HepG2 (cell line): ENCODE results near the gene RBM6. TPM values are rescaled to one million over a fixed set of nuclear protein-coding genes. Genes with fewer than 3 reads are reported as not detected.

ENCODE experiments used
- ATAC-seq: fragments of 200-7000 bp; cut with Tn5 transposase; 3 replicates; pipeline ENCODE4 v1.9.1; 2020; ENCODE audit warnings: mild to moderate bottlenecking, moderate library complexity
- BruUV-seq: library from RNA; stranded (reverse); fragments of 400-500 nt; replicated peaks from 2 replicates; lab custom pipeline; 2021; lab: Mats Ljungman, UMichigan
- CTCF ChIA-PET: fragments of 300-600 bp; formaldehyde crosslinking; extraction: SDS; loops from one replicate; lab custom pipeline; 2021; ENCODE audit warnings: low total read pairs, inconsistent platforms, low intra/inter-chr PET ratio; lab: Yijun Ruan, JAX
- POLR2A ChIA-PET: fragments of 350-600 bp; sonication (Branson Sonifier 250); formaldehyde crosslinking; loops from one replicate; lab custom pipeline; 2020; ENCODE audit warnings: antibody characterized with exemption, inconsistent platforms; lab: Yijun Ruan, JAX
- DNase-seq: peaks from one replicate; pipeline ENCODE4 v3.0.0-alpha.2; 2015; ENCODE audit warnings: low spot score
- FAIRE-seq: peaks from 3 replicates; lab custom pipeline; 2011; peaks lifted over from hg19 to GRCh38; lab: Jason Lieb, UNC
- H2AFZ ChIP-seq: one replicate; pipeline ENCODE4 v1.6.1; 2011; ENCODE audit warnings: low read length, inconsistent platforms
- H3K27ac ChIP-seq: fragments of 300-600 bp; 3 replicates; pipeline ENCODE4 v1.8.0; 2011; ENCODE audit warnings: mixed run types, mild to moderate bottlenecking, mixed read lengths, low read length, inconsistent platforms; ENCODE audit not compliant: insufficient read depth; ENCODE audit errors: extremely low read length
- H3K27me3 ChIP-seq, 2 experiments: fragments of 200-600 bp in 1 of 2; 2 replicates in 1 of 2; 3 replicates in 1 of 2; pipeline versions ENCODE4 v1.6.0 to v1.8.0; 2011; ENCODE audit warnings: low read length in 2 of 2, mild to moderate bottlenecking in 2 of 2, moderate library complexity in 2 of 2, inconsistent platforms in 1 of 2; ENCODE audit not compliant: insufficient read depth in 2 of 2, control insufficient read depth in 1 of 2
- H3K36me3 ChIP-seq, 2 experiments: fragments of 200-600 bp in 1 of 2; replicated peaks in 1 of 2; 2 replicates in 1 of 2; 3 replicates in 1 of 2; pipeline versions ENCODE4 v1.5.1 to v1.8.0; 2011; ENCODE audit warnings: low read length in 2 of 2, inconsistent platforms in 1 of 2; ENCODE audit not compliant: insufficient read depth in 2 of 2, control insufficient read depth in 1 of 2
- H3K4me1 ChIP-seq: 2 replicates; pipeline ENCODE4 v1.5.1; 2012; ENCODE audit warnings: low read length, inconsistent platforms; ENCODE audit not compliant: insufficient read depth
- H3K4me2 ChIP-seq: 2 replicates; pipeline ENCODE4 v1.6.0; 2011; ENCODE audit warnings: low read depth, low read length, inconsistent platforms
- H3K4me3 ChIP-seq, 3 experiments: fragments of 200-600 bp in 1 of 3; sonication (generic), shearing (Covaris generic) in 1 of 3; replicated peaks in 1 of 3; 2 replicates each; pipeline ENCODE4 v1.5.1; 2011 to 2016; ENCODE audit warnings: low read length in 3 of 3, inconsistent platforms in 2 of 3, low read depth in 2 of 3, mild to moderate bottlenecking in 2 of 3, control low read depth in 1 of 3, mixed read lengths in 1 of 3; ENCODE audit not compliant: insufficient read depth in 1 of 3
- H3K79me2 ChIP-seq: one replicate; pipeline ENCODE4 v1.6.1; 2011; ENCODE audit warnings: low read length, inconsistent platforms; ENCODE audit not compliant: insufficient read depth
- H3K9ac ChIP-seq: 2 replicates; pipeline ENCODE4 v1.6.0; 2011; ENCODE audit warnings: mild to moderate bottlenecking, low read depth, low read length, inconsistent platforms; ENCODE audit not compliant: insufficient read depth
- H3K9me3 ChIP-seq: 2 replicates; pipeline ENCODE4 v1.5.1; 2012; ENCODE audit warnings: mild to moderate bottlenecking, low read length
- H4K20me1 ChIP-seq: 2 replicates; pipeline ENCODE4 v1.6.0; 2011; ENCODE audit warnings: inconsistent platforms, mild to moderate bottlenecking, low read length, moderate library complexity; ENCODE audit not compliant: insufficient read depth
- AGO1 ChIP-seq: fragments of 200-400 bp; formaldehyde crosslinking; IDR thresholded peaks from 2 replicates; pipeline ENCODE4 v1.6.1; 2017; ENCODE audit warnings: mild to moderate bottlenecking, low read depth, low read length, moderate library complexity; ENCODE audit not compliant: poor library complexity, severe bottlenecking
- ARHGAP35 ChIP-seq: sonication (generic); formaldehyde crosslinking; IDR thresholded peaks from 2 replicates; pipeline ENCODE4 v1.9.0; 2022; ENCODE audit warnings: mild to moderate bottlenecking, inconsistent platforms, moderate library complexity, missing genetic modification reagents, borderline replicate concordance
- GATAD2A ChIP-seq: IDR thresholded peaks from 2 replicates; pipeline ENCODE4 v1.6.1; 2016
- MAFG ChIP-seq: sonication (generic); formaldehyde crosslinking; IDR thresholded peaks from 2 replicates; pipeline ENCODE4 v1.5.1; 2020; ENCODE audit warnings: mild to moderate bottlenecking, missing genetic modification reagents
- NONO ChIP-seq, 2 experiments: fragments of 450-650 bp in 1 of 2; sonication (generic) in 1 of 2; formaldehyde crosslinking in 1 of 2; IDR thresholded peaks in 1 of 2; conservative IDR thresholded peaks in 1 of 2; 2 replicates each; pipeline versions ENCODE4 v1.6.1 to v1.8.0; 2017 to 2022; ENCODE audit warnings: mild to moderate bottlenecking in 1 of 2, missing genetic modification reagents in 1 of 2, moderate library complexity in 1 of 2
- RBAK ChIP-seq: sonication (generic); formaldehyde crosslinking; IDR thresholded peaks from 2 replicates; pipeline ENCODE4 v1.5.1; 2020; ENCODE audit warnings: mild to moderate bottlenecking, missing genetic modification reagents
- RFX3 ChIP-seq: IDR thresholded peaks from 2 replicates; pipeline ENCODE4 v1.6.1; 2016; ENCODE audit warnings: missing biosample characterization, missing genetic modification reagents
- ZMYM3 ChIP-seq: sonication (generic); formaldehyde crosslinking; IDR thresholded peaks from 2 replicates; pipeline ENCODE4 v1.5.1; 2020; ENCODE audit warnings: mild to moderate bottlenecking, missing genetic modification reagents
- ZNF224 ChIP-seq: sonication (generic); formaldehyde crosslinking; IDR thresholded peaks from 2 replicates; pipeline ENCODE4 v1.5.0; 2020; ENCODE audit warnings: mild to moderate bottlenecking, missing genetic modification reagents
- ZNF33B ChIP-seq: sonication (generic); formaldehyde crosslinking; IDR thresholded peaks from 2 replicates; pipeline ENCODE4 v1.5.1; 2020; ENCODE audit warnings: mild to moderate bottlenecking, missing genetic modification reagents
- ZNF430 ChIP-seq: sonication (generic); formaldehyde crosslinking; IDR thresholded peaks from 2 replicates; pipeline ENCODE4 v1.9.0; 2021; ENCODE audit warnings: mild to moderate bottlenecking, missing genetic modification reagents
- ZNF782 ChIP-seq: sonication (generic); formaldehyde crosslinking; IDR thresholded peaks from 2 replicates; pipeline ENCODE4 v1.4.0; 2020; ENCODE audit warnings: missing genetic modification reagents, mild to moderate bottlenecking, borderline replicate concordance
- ZNF878 ChIP-seq: sonication (generic); formaldehyde crosslinking; IDR thresholded peaks from 2 replicates; pipeline ENCODE4 v1.8.1; 2023; ENCODE audit warnings: mild to moderate bottlenecking, missing genetic modification reagents, moderate library complexity
- WGBS: methylation state at CpG from one replicate; pipeline ENCODE4 v1.1.6; 2017; ENCODE audit warnings: low lambda C conversion rate; 5-methylcytosine and 5-hydroxymethylcytosine counted together
- in situ Hi-C: cut with HindIII; loops from 2 replicates; pipeline ENCODE4 v1.10.0; 2017; ENCODE audit warnings: low pct_unique_long_range_greater_than_20kb; ENCODE audit not compliant: extremely low pct_ligation_motif_present
- intact Hi-C: fragments of 100-400 bp; cut with micrococcal nuclease; formaldehyde crosslinking; loops from one replicate; pipeline ENCODE4 v1.10.0; 2022; ENCODE audit not compliant: unreplicated experiment
- polyA plus RNA-seq, 8 experiments: library from polyadenylated mRNA; depleted of rRNA in 3 of 8; stranded (reverse) in 7 of 8; unstranded in 1 of 8; fragments of >200 nt; fragmentation: Illumina TruSeq in 4 of 8; extraction: Trizol in 4 of 8; gene quantifications; 2 replicates each; pipeline versions ENCODE4 v1.2.1 to v1.2.3, GENCODE V29; 2011 to 2016; ENCODE audit warnings: low read depth in 4 of 8, missing spikeins in 1 of 8, mixed read lengths in 1 of 8; ENCODE audit not compliant: insufficient read depth in 1 of 8
- total RNA-seq, 5 experiments: library from RNA; depleted of rRNA; stranded (reverse); fragments of >200 nt; fragmentation: Illumina TruSeq; extraction: Trizol; gene quantifications; 2 replicates each; pipeline ENCODE4 v1.2.3, GENCODE V29; 2016; ENCODE audit warnings: low read depth in 1 of 5
- TF ChIP-seq, protein P1 (sequence below): sonication (generic); formaldehyde crosslinking; IDR thresholded peaks from 2 replicates; pipeline ENCODE4 v1.4.0; 2020; ENCODE audit warnings: missing genetic modification reagents, borderline replicate concordance
- TF ChIP-seq, protein P2 (sequence below): sonication (generic); formaldehyde crosslinking; IDR thresholded peaks from 2 replicates; pipeline ENCODE4 v1.4.0; 2020; ENCODE audit warnings: missing genetic modification reagents

The RBM6 gene
- total and polyA plus RNA-seq, 2 of the 13 experiments (the other 11 are each of a cell fraction or from before 2014, with no cell fraction given), result 72.7 to 86.1 TPM

DNA sequence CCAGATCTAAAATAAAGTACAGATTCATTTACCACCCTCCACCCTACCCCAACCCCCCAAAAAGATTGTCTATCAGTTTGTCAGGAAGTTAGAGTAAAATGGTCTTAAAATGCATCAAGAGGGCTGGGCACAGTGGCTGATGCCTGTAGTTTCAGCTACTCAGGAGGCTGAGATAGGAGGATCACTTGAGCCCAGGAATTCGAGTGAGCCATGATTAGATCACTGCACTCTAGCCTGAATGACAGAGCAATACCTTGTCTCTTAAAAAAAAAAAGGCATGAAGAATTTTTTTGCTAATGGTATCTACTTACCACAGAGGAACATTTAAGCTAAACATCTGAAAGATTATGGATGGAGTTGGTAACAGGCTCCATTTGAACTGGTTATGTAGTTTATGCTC is 71.0 kb downstream of the RBM6 start:
- H3K9ac ChIP-seq, result no peak overlapping the region
- DNase-seq, result no peak
- no peak overlapping the region for H3K27ac ChIP-seq
- H3K4me3 ChIP-seq, result no peak overlapping the region
- FAIRE-seq, result no peak
- ATAC-seq, result no peak
- no TSS peak for BruUV-seq
- no peak overlapping the region for H3K4me2 ChIP-seq
- 88% methylated on average over 1 of the region's 1 CpG for WGBS
- in situ Hi-C loops, result no loop called here
- no peak overlapping the region for H2AFZ ChIP-seq
- CTCF ChIA-PET, result no interaction called here
- TF ChIP-seq, protein P1, sequence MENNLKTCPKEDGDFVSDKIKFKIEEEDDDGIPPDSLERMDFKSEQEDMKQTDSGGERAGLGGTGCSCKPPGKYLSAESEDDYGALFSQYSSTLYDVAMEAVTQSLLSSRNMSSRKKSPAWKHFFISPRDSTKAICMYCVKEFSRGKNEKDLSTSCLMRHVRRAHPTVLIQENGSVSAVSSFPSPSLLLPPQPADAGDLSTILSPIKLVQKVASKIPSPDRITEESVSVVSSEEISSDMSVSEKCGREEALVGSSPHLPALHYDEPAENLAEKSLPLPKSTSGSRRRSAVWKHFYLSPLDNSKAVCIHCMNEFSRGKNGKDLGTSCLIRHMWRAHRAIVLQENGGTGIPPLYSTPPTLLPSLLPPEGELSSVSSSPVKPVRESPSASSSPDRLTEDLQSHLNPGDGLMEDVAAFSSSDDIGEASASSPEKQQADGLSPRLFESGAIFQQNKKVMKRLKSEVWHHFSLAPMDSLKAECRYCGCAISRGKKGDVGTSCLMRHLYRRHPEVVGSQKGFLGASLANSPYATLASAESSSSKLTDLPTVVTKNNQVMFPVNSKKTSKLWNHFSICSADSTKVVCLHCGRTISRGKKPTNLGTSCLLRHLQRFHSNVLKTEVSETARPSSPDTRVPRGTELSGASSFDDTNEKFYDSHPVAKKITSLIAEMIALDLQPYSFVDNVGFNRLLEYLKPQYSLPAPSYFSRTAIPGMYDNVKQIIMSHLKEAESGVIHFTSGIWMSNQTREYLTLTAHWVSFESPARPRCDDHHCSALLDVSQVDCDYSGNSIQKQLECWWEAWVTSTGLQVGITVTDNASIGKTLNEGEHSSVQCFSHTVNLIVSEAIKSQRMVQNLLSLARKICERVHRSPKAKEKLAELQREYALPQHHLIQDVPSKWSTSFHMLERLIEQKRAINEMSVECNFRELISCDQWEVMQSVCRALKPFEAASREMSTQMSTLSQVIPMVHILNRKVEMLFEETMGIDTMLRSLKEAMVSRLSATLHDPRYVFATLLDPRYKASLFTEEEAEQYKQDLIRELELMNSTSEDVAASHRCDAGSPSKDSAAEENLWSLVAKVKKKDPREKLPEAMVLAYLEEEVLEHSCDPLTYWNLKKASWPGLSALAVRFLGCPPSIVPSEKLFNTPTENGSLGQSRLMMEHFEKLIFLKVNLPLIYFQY (CRISPR knock-in tag), result no peak
- TF ChIP-seq, all 625 proteins: peak for 0
- Histone ChIP-seq H3K27me3 (no peaks in the 10 kb centered on the region), H3K79me2 (no peaks in the 10 kb centered on the region), H3K9me3 (no peaks in the 10 kb centered on the region), H3K36me3 (peaks cover 5 to 9% of the 10 kb centered on the region in 2 experiments; a peak in 2 of 5 replicates), H4K20me1 (0 out of 2 replicates have a peak, but pooled peaks cover 2% of the 10 kb centered on the region), H3K4me1 (no peaks in the 10 kb centered on the region)
- POLR2A ChIA-PET, result interaction anchor here (0.7 kb wide), 1 partner anchor 93 kb away, joined by 3 read pairs; no protein-coding TSS in a partner anchor
- intact Hi-C loops, result no loop called here

DNA sequence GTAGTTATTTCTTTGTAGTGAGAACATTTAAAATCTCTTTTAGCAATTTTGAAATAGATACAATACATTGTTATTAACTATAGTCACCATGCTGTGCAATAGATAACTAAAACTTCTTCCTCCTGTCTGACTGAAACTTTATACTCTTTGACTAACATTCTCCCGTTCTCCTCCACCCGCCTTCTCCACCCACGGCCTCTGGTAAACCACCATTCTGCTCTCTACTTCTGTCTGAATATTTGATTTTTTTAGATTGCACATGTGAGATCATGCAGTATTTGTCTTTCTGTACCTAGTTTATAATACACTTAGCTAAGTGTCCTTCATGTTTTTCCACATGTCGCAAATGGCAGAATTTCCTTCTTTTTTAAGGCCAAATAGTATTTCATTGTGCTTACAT is 76.0 kb downstream of the RBM6 start:
- Histone ChIP-seq H3K27me3 (no peaks in the 10 kb centered on the region), H3K36me3 (peaks cover 1 to 24% of the 10 kb centered on the region in 2 experiments; a peak in 3 of 5 replicates), H3K9me3 (no peaks in the 10 kb centered on the region), H3K79me2 (no peaks in the 10 kb centered on the region), H3K4me3 (no peak overlapping the region), H4K20me1 (no peaks in the 10 kb centered on the region), H3K27ac (no peak overlapping the region), H3K4me2 (no peak overlapping the region), H3K9ac (no peak overlapping the region), H2AFZ (no peak overlapping the region), H3K4me1 (no peaks in the 10 kb centered on the region)
- BruUV-seq, result no TSS peak
- DNase-seq, result no peak
- ChIA-PET CTCF (no interaction called here), POLR2A (no interaction called here)
- intact Hi-C loops, result no loop called here
- no peak for FAIRE-seq
- WGBS, result 96% methylated on average over 4 of the region's 4 CpGs
- in situ Hi-C loops, result no loop called here
- no peak for ATAC-seq
- TF ChIP-seq ZNF430, result no peak
- TF ChIP-seq ZNF33B (CRISPR knock-in tag), result no peak
- TF ChIP-seq ZMYM3 (CRISPR knock-in tag), result no peak
- no peak for TF ChIP-seq ZNF782 (CRISPR knock-in tag)
- TF ChIP-seq ZNF224 (CRISPR knock-in tag), result no peak
- TF ChIP-seq ZNF878, result no peak
- no peak for TF ChIP-seq RBAK
- no peak for TF ChIP-seq MAFG (CRISPR knock-in tag)
- no peak for TF ChIP-seq GATAD2A
- TF ChIP-seq RFX3, result no peak
- TF ChIP-seq ARHGAP35 (CRISPR knock-in tag), result no peak
- TF ChIP-seq NONO (IDR thresholded peaks at IDR 0.05), result no peak
- no peak for TF ChIP-seq NONO (CRISPR knock-in tag; conservative IDR thresholded peaks at IDR 0.05)
- no peak for TF ChIP-seq AGO1
- TF ChIP-seq, protein P2, sequence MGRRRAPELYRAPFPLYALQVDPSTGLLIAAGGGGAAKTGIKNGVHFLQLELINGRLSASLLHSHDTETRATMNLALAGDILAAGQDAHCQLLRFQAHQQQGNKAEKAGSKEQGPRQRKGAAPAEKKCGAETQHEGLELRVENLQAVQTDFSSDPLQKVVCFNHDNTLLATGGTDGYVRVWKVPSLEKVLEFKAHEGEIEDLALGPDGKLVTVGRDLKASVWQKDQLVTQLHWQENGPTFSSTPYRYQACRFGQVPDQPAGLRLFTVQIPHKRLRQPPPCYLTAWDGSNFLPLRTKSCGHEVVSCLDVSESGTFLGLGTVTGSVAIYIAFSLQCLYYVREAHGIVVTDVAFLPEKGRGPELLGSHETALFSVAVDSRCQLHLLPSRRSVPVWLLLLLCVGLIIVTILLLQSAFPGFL (CRISPR knock-in tag), result no peak
